ENCODE measurements around the gene RGPD5.
"Not testable (repeated sequence)": the region's sequence is repeated elsewhere in the genome, so short reads cannot be mapped to it uniquely, and the experiment has no call there.

DNA sequence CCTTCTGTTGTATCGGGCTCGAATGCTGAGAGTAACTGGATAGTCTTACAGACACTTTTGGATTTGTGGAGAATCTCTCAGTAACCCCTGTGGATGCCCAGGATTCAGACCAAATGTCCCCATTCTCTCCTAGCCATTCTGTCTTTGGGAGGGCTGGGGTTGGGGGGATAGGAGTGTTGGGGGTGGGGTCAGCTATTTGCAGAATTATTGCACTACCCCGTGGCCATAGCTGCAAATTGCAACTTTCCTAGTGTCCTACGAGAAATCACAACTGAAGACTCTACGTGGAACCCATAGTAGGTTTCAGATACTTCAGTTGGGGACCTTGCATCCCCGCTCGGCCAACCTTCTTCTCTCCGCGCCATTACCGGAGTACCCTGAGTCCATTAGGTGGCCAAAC lies 25.2 kb upstream of the RGPD5 start:
- TF ChIP-seq, protein P1, sequence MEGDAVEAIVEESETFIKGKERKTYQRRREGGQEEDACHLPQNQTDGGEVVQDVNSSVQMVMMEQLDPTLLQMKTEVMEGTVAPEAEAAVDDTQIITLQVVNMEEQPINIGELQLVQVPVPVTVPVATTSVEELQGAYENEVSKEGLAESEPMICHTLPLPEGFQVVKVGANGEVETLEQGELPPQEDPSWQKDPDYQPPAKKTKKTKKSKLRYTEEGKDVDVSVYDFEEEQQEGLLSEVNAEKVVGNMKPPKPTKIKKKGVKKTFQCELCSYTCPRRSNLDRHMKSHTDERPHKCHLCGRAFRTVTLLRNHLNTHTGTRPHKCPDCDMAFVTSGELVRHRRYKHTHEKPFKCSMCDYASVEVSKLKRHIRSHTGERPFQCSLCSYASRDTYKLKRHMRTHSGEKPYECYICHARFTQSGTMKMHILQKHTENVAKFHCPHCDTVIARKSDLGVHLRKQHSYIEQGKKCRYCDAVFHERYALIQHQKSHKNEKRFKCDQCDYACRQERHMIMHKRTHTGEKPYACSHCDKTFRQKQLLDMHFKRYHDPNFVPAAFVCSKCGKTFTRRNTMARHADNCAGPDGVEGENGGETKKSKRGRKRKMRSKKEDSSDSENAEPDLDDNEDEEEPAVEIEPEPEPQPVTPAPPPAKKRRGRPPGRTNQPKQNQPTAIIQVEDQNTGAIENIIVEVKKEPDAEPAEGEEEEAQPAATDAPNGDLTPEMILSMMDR (IDR thresholded peaks at IDR 0.05): not testable (repeated sequence)
- TF ChIP-seq POLR2A (IDR thresholded peaks at IDR 0.05): not testable (repeated sequence)
